IMR-90 (cell line): Measurements from ENCODE around the gene WEE1. TPM values are rescaled to one million over a fixed set of nuclear protein-coding genes. Genes with fewer than 3 reads are reported as not detected.
A peak's percentile ranks its signal among the peaks of the same experiment; 100 is the strongest.

Experiments used
- ATAC-seq: fragments of 200-7000 bp; cut with Tn5 transposase; 2 replicates; pipeline ENCODE4 v1.9.1; 2020; ENCODE audit warnings: low read depth, mild to moderate bottlenecking, moderate library complexity
- BruUV-seq: library from RNA; stranded (reverse); fragments of 400-500 nt; replicated peaks from 2 replicates; lab custom pipeline; 2021; lab: Mats Ljungman, UMichigan
- CTCF ChIA-PET: fragments of 300-600 bp; formaldehyde crosslinking; extraction: SDS; loops from one replicate; lab custom pipeline; 2021; ENCODE audit warnings: antibody characterized with exemption; lab: Yijun Ruan, JAX
- POLR2A ChIA-PET: fragments of 300-600 bp; sonication (Branson Sonifier 250); formaldehyde crosslinking; loops from one replicate; lab custom pipeline; 2022; ENCODE audit warnings: antibody characterized with exemption; ENCODE audit not compliant: unreplicated experiment; lab: Charles Lee
- DNase-seq: peaks from one replicate; pipeline ENCODE4 v3.0.0; 2013
- H2AFZ ChIP-seq: replicated peaks from 2 replicates; pipeline ENCODE3; 2013; ENCODE audit warnings: low read length, mild to moderate bottlenecking; ENCODE audit not compliant: poor library complexity
- H2AK5ac ChIP-seq: 2 replicates; pipeline ENCODE4 v1.6.1; 2013; ENCODE audit warnings: low read depth, low read length, inconsistent platforms
- H2AK9ac ChIP-seq: replicated peaks from 2 replicates; pipeline ENCODE3; 2013; ENCODE audit warnings: mild to moderate bottlenecking, low read depth, low read length, moderate library complexity; ENCODE audit not compliant: poor library complexity
- H2BK120ac ChIP-seq: 2 replicates; pipeline ENCODE4 v1.6.1; 2013; ENCODE audit warnings: low read depth, low read length, inconsistent platforms
- H2BK15ac ChIP-seq: 3 replicates; pipeline ENCODE4 v1.6.1; 2013; ENCODE audit warnings: low read depth, low read length, inconsistent platforms
- H2BK20ac ChIP-seq: 2 replicates; pipeline ENCODE4 v1.6.1; 2013; ENCODE audit warnings: low read depth, mild to moderate bottlenecking, inconsistent platforms, low read length, moderate library complexity
- H2BK5ac ChIP-seq: 2 replicates; pipeline ENCODE4 v1.6.1; 2013; ENCODE audit warnings: mild to moderate bottlenecking, low read depth, low read length, inconsistent platforms; ENCODE audit not compliant: poor library complexity, severe bottlenecking
- H3K14ac ChIP-seq: replicated peaks from 2 replicates; pipeline ENCODE4 v1.6.1; 2013; ENCODE audit warnings: low read depth, low read length, inconsistent platforms
- H3K18ac ChIP-seq: 2 replicates; pipeline ENCODE4 v1.6.1; 2013; ENCODE audit warnings: low read depth, low read length, control low read depth
- H3K23ac ChIP-seq: 2 replicates; pipeline ENCODE4 v1.6.1; 2013; ENCODE audit warnings: low read depth, low read length, inconsistent platforms
- H3K27ac ChIP-seq: 2 replicates; pipeline ENCODE4 v1.5.1; 2013; ENCODE audit warnings: mild to moderate bottlenecking, control low read depth, low read length; ENCODE audit not compliant: insufficient read depth
- H3K27me3 ChIP-seq: 2 replicates; pipeline ENCODE4 v1.6.1; 2013; ENCODE audit warnings: low read length; ENCODE audit not compliant: control insufficient read depth, insufficient read depth
- H3K36me3 ChIP-seq: 2 replicates; pipeline ENCODE4 v1.6.1; 2013; ENCODE audit warnings: low read length, mixed read lengths; ENCODE audit not compliant: control insufficient read depth, insufficient read depth
- H3K4ac ChIP-seq: 2 replicates; pipeline ENCODE4 v1.6.1; 2013; ENCODE audit warnings: low read depth, low read length, inconsistent platforms
- H3K4me1 ChIP-seq: 2 replicates; pipeline ENCODE4 v1.6.1; 2013; ENCODE audit warnings: low read length, mixed read lengths; ENCODE audit not compliant: control insufficient read depth, insufficient read depth
- H3K4me2 ChIP-seq: 2 replicates; pipeline ENCODE4 v1.6.1; 2013; ENCODE audit warnings: low read depth, mild to moderate bottlenecking, control low read depth, low read length, moderate library complexity
- H3K4me3 ChIP-seq: 2 replicates; pipeline ENCODE4 v1.5.1; 2013; ENCODE audit warnings: low read depth, mild to moderate bottlenecking, control low read depth, low read length, moderate library complexity; ENCODE audit not compliant: insufficient read depth
- H3K56ac ChIP-seq: 2 replicates; pipeline ENCODE4 v1.6.1; 2013; ENCODE audit warnings: low read length, inconsistent platforms; ENCODE audit not compliant: insufficient read depth; ENCODE audit errors: extremely low read depth
- H3K79me1 ChIP-seq, 2 experiments: 2 replicates each; pipeline ENCODE4 v1.6.1; 2013; ENCODE audit warnings: low read length in 2 of 2, inconsistent platforms in 1 of 2, low read depth in 1 of 2
- H3K9ac ChIP-seq: 2 replicates; pipeline ENCODE4 v1.6.1; 2013; ENCODE audit warnings: low read depth, low read length, control low read depth
- H3K9me1 ChIP-seq: 2 replicates; pipeline ENCODE4 v1.6.1; 2013; ENCODE audit warnings: low read length, inconsistent platforms; ENCODE audit not compliant: insufficient read depth
- H3K9me3 ChIP-seq: 2 replicates; pipeline ENCODE4 v1.6.1; 2013; ENCODE audit warnings: low read length; ENCODE audit not compliant: control insufficient read depth, insufficient read depth
- H4K20me1 ChIP-seq: 2 replicates; pipeline ENCODE4 v1.6.1; 2013; ENCODE audit warnings: low read length, inconsistent platforms; ENCODE audit not compliant: insufficient read depth
- H4K5ac ChIP-seq: 2 replicates; pipeline ENCODE4 v1.6.1; 2013; ENCODE audit warnings: mild to moderate bottlenecking, low read depth, low read length, control low read depth
- H4K8ac ChIP-seq, 2 experiments: 2 replicates each; pipeline ENCODE4 v1.6.1; 2013; ENCODE audit warnings: low read depth in 2 of 2, low read length in 2 of 2, control low read depth in 1 of 2, inconsistent platforms in 1 of 2
- H4K91ac ChIP-seq: 2 replicates; pipeline ENCODE4 v1.6.1; 2013; ENCODE audit warnings: low read depth, low read length, inconsistent platforms; ENCODE audit not compliant: insufficient read depth
- CEBPB ChIP-seq: IDR thresholded peaks from 2 replicates; pipeline ENCODE4 v1.6.1; 2012; ENCODE audit warnings: low read depth, low read length, improper control_type of control experiment
- CHD1 ChIP-seq: IDR thresholded peaks from 2 replicates; pipeline ENCODE4 v1.6.1; 2012; ENCODE audit warnings: low read depth, low read length, improper control_type of control experiment
- CTCF ChIP-seq: conservative IDR thresholded peaks from 2 replicates; pipeline ENCODE4 v1.5.1; 2012; ENCODE audit warnings: mild to moderate bottlenecking, low read depth, low read length, improper control_type of control experiment
- MAZ ChIP-seq: IDR thresholded peaks from 2 replicates; pipeline ENCODE4 v1.6.1; 2012; ENCODE audit warnings: low read depth, mild to moderate bottlenecking, low read length, improper control_type of control experiment, moderate library complexity, borderline replicate concordance
- NFE2L2 ChIP-seq: fragments of 150-350 bp; IDR thresholded peaks from 2 replicates; pipeline ENCODE4 v1.6.1; 2016; ENCODE audit warnings: low read depth, mild to moderate bottlenecking, low read length
- POLR2A ChIP-seq: IDR thresholded peaks from 2 replicates; pipeline ENCODE4 v1.6.1; 2012; ENCODE audit warnings: mild to moderate bottlenecking, low read depth, low read length
- RAD21 ChIP-seq: IDR thresholded peaks from 2 replicates; pipeline ENCODE4 v1.6.1; 2012; ENCODE audit warnings: low read length, improper control_type of control experiment
- RCOR1 ChIP-seq: IDR thresholded peaks from 2 replicates; pipeline ENCODE4 v1.6.1; 2012; ENCODE audit warnings: mild to moderate bottlenecking, low read length, improper control_type of control experiment; ENCODE audit not compliant: insufficient replicate concordance
- SMC3 ChIP-seq: fragments of 150-350 bp; IDR thresholded peaks from 2 replicates; pipeline ENCODE4 v1.6.1; 2016; ENCODE audit warnings: low read depth, mild to moderate bottlenecking, antibody characterized with exemption, low read length, moderate library complexity
- USF2 ChIP-seq: fragments of 150-350 bp; IDR thresholded peaks from 2 replicates; pipeline ENCODE4 v1.6.1; 2017; ENCODE audit warnings: mild to moderate bottlenecking, antibody characterized with exemption, low read length, low read depth
- WGBS, 2 experiments: methylation state at CpG; one replicate each; pipeline versions ENCODE4 v1.1.5 to v1.1.7; 2013; ENCODE audit warnings: missing lambda C conversion rate in 2 of 2; ENCODE audit not compliant: insufficient read length in 1 of 2; ENCODE audit errors: extremely low coverage in 2 of 2; 5-methylcytosine and 5-hydroxymethylcytosine counted together
- dilution Hi-C: fragments of 300-500 bp; cut with HindIII; formaldehyde crosslinking; loops from one replicate; pipeline ENCODE4 v1.14.3; 2018; ENCODE audit warnings: low sequenced_read_pairs; ENCODE audit not compliant: unreplicated experiment
- in situ Hi-C: fragments of 300-500 bp; cut with MboI; formaldehyde crosslinking; loops from 3 replicates; pipeline ENCODE4 v1.14.3; 2019; ENCODE audit warnings: low sequenced_read_pairs, inconsistent platforms, mixed read lengths
- intact Hi-C: fragments of 100-400 bp; cut with micrococcal nuclease; formaldehyde crosslinking; loops from 2 replicates; pipeline ENCODE4 v1.10.0; 2022
- polyA plus RNA-seq, 3 experiments: library from polyadenylated mRNA; depleted of rRNA; stranded (reverse); fragments of >200 nt; gene quantifications; 2 replicates each; pipeline ENCODE4 v1.2.3, GENCODE V29; 2012; ENCODE audit warnings: low replicate concordance in 1 of 3
- total RNA-seq: library from RNA; depleted of rRNA; stranded (reverse); fragments of >200 nt; gene quantifications from 2 replicates; pipeline ENCODE4 v1.2.3, GENCODE V29; 2012

The WEE1 gene
- total and polyA plus RNA-seq, 2 of the 4 experiments (the other 2 are of a cell fraction): 26.5 to 29.2 TPM

GRCh38 chr11:9577556-9577955 is 4.1 kb downstream of the WEE1 start:
- no peak for ATAC-seq
- Histone ChIP-seq H3K4me1 (no peaks in the 10 kb centered on the region), H2AK9ac (no peak overlapping the region), H3K9me1 (peaks cover 3% of the 10 kb centered on the region; the same call in 1 of the 2 replicates), H3K4me2 (peak overlapping the region; percentile 98), H3K56ac (0 out of 2 replicates have a peak overlapping the region, but pooled peaks have one; percentile 30), H2BK20ac (peak overlapping the region; percentile 73; the same call in 1 of the 2 replicates), H3K18ac (peak overlapping the region; percentile 82; the same call in 1 of the 2 replicates), H3K4ac (peak overlapping the region; percentile 78; the same call in 1 of the 2 replicates), H4K91ac (peak overlapping the region; percentile 26; the same call in 1 of the 2 replicates), H3K27ac (peak overlapping the region; percentile 53; the same call in 1 of the 2 replicates), H4K20me1 (peaks cover 3% of the 10 kb centered on the region), H3K27me3 (no peaks in the 10 kb centered on the region), H2AFZ (no peak overlapping the region), H3K23ac (peak overlapping the region; percentile 89; the same call in 1 of the 2 replicates), H3K79me1 (peaks cover 6 to 24% of the 10 kb centered on the region in 2 experiments; a peak in 3 of 4 replicates), H3K9ac (peak overlapping the region; percentile 72; the same call in 1 of the 2 replicates), H4K8ac (peak overlapping the region in 1 of 2 experiments; percentile 72; a peak in 2 of 4 replicates), H3K14ac (peak overlapping the region; percentile 86), H2BK120ac (peak overlapping the region; percentile 78; the same call in 1 of the 2 replicates), H3K9me3 (no peaks in the 10 kb centered on the region), H3K4me3 (peak overlapping the region; percentile 76), H4K5ac (peak overlapping the region; percentile 79; the same call in 1 of the 2 replicates), H3K36me3 (peaks cover 16% of the 10 kb centered on the region), H2AK5ac (peak overlapping the region; percentile 53; the same call in 1 of the 2 replicates), H2BK15ac (peak overlapping the region; percentile 54), H2BK5ac (peak overlapping the region; percentile 94)
- POLR2A ChIA-PET: no interaction called here
- peak; percentile 58 for DNase-seq
- CTCF ChIA-PET: interaction anchor here (1.3 kb wide), 3 partner anchors 10 to 171 kb away, joined by 4 to 6 read pairs (median 5); no protein-coding TSS in a partner anchor
- in situ Hi-C loops: no loop called here
- BruUV-seq: no TSS peak
- no CpG with 5 or more reads among the region's 7 CpGs for WGBS, 2 experiments
- dilution Hi-C loops: no loop called here
- intact Hi-C loops: no loop called here
- no peak for TF ChIP-seq NFE2L2
- no peak for TF ChIP-seq USF2
- no peak for TF ChIP-seq CTCF
- TF ChIP-seq SMC3: no peak
- TF ChIP-seq CHD1: no peak
- no peak for TF ChIP-seq MAZ
- no peak for TF ChIP-seq RCOR1
- no peak; the same call in 1 of the 2 replicates for TF ChIP-seq POLR2A
- no peak for TF ChIP-seq CEBPB
- no peak for TF ChIP-seq RAD21
